ENCODE results near the gene MBP. TPM values are rescaled to one million over a fixed set of nuclear protein-coding genes. Genes with fewer than 3 reads are reported as not detected.
A peak's percentile ranks its signal among the peaks of the same experiment; 100 is the strongest.

The MBP gene
- total and polyA plus RNA-seq, 2 donors (not counting 3 experiments of a cell fraction or from before 2014, with no cell fraction given) = 1.7 to 2.3 TPM

GRCh38 chr18:77058290-77058835, 74.2 kb downstream of the MBP start:
- dilution Hi-C loops (cut with MboI; ENCODE audit: extremely low pct_ligation_motif_present, low sequenced_read_pairs) = no loop called here
- Histone ChIP-seq H3K79me2 (ENCODE audit: control insufficient read depth, insufficient read depth, low read length) (no peaks in the 10 kb centered on the region), H2AFZ (ENCODE audit: low read depth, low read length) (no peak overlapping the region), H4K20me1 (replicated peaks; ENCODE audit: control insufficient read depth, extremely low read depth, insufficient read depth, low read length) (no peaks in the 10 kb centered on the region), H3K9me1 (replicated peaks; ENCODE audit: control insufficient read depth, extremely low read depth, insufficient read depth, low read length) (no peaks in the 10 kb centered on the region), H3K4me3 (replicated peaks in 1 of 3; ENCODE audit: insufficient read depth in 1 of 3, low read depth in 1 of 3, low read length in 3 of 3) (no peak overlapping the region), H3K4me2 (ENCODE audit: insufficient read depth, low read length) (no peak overlapping the region), H3K9me3 (replicated peaks; ENCODE audit: control insufficient read depth, insufficient read depth, low read length) (no peaks in the 10 kb centered on the region), H3K4me1 (ENCODE audit: control insufficient read depth, extremely low read depth, insufficient read depth, low read length) (peaks cover 22% of the 10 kb centered on the region), H3K27ac (ENCODE audit: insufficient read depth, low read depth, low read length) (no peak overlapping the region), H3K36me3 (ENCODE audit: control insufficient read depth in 2 of 2, extremely low read depth in 1 of 2, insufficient read depth in 2 of 2, low read length in 2 of 2) (no peaks in the 10 kb centered on the region), H3K27me3 (ENCODE audit: control insufficient read depth in 2 of 2, insufficient read depth in 2 of 2, low read length in 2 of 2) (no peaks in the 10 kb centered on the region), H3K9ac (replicated peaks; ENCODE audit: extremely low read depth, insufficient read depth, low read length) (no peak overlapping the region)
- CTCF ChIA-PET = interaction anchor here (5.1 kb wide), 1 partner anchor 153 kb away, joined by 47 read pairs; no protein-coding TSS in a partner anchor
- POLR2A ChIA-PET = no interaction called here
- intact Hi-C loops (cut with micrococcal nuclease) = loop anchor here (2.0 to 5.0 kb wide), 2 partner anchors 76 to 136 kb away; no protein-coding TSS in a partner anchor
- BruUV-seq (replicated peaks) = no TSS peak
- DNase-seq (ENCODE audit: low read depth, low spot score) (no peak), FAIRE-seq (no peak)
- TF ChIP-seq FOS (IDR thresholded peaks at IDR 0.05; ENCODE audit: borderline replicate concordance, insufficient read depth, low read length) (no peak), CTCF (IDR thresholded peaks at IDR 0.05; ENCODE audit: extremely low read depth in 1 of 2, insufficient read depth in 1 of 2, low read depth in 1 of 2, low read length in 2 of 2) (no peak), POLR2AphosphoS5 (IDR thresholded peaks at IDR 0.05; ENCODE audit: insufficient read depth, low read depth, low read length) (no peak), GATA2 (IDR thresholded peaks at IDR 0.05; ENCODE audit: insufficient read depth, insufficient read length, low read depth, low read length) (no peak)

GRCh38 chr18:77057006-77057395, 75.6 kb downstream of the MBP start:
- H3K27ac ChIP-seq (ENCODE audit: insufficient read depth, low read depth, low read length) = no peak overlapping the region
- no peak for DNase-seq (ENCODE audit: low read depth, low spot score)
- H3K9ac ChIP-seq (replicated peaks; ENCODE audit: extremely low read depth, insufficient read depth, low read length) = no peak overlapping the region
- TF ChIP-seq POLR2AphosphoS5 (IDR thresholded peaks at IDR 0.05; ENCODE audit: insufficient read depth, low read depth, low read length) (no peak), POLR2A (IDR thresholded peaks at IDR 0.05; ENCODE audit: low read depth, low read length) (no peak), MYC (IDR thresholded peaks at IDR 0.05; ENCODE audit: low read depth, low read length) (no peak), MAX (IDR thresholded peaks at IDR 0.05; ENCODE audit: insufficient read depth, insufficient read length) (no peak), JUN (IDR thresholded peaks at IDR 0.05; ENCODE audit: borderline replicate concordance, insufficient read depth, insufficient read length, low read depth) (no peak), GATA2 (IDR thresholded peaks at IDR 0.05; ENCODE audit: insufficient read depth, insufficient read length, low read depth, low read length) (no peak), EZH2 (IDR thresholded peaks at IDR 0.05; ENCODE audit: borderline replicate concordance, low read depth, low read length, severe bottlenecking) (no peak), CTCF (IDR thresholded peaks at IDR 0.05; ENCODE audit: extremely low read depth in 1 of 2, insufficient read depth in 1 of 2, low read depth in 1 of 2, low read length in 2 of 2) (no peak), FOS (IDR thresholded peaks at IDR 0.05; ENCODE audit: borderline replicate concordance, insufficient read depth, low read length) (no peak)
- no peak overlapping the region for H3K4me2 ChIP-seq (ENCODE audit: insufficient read depth, low read length)
- H3K27me3 ChIP-seq (ENCODE audit: control insufficient read depth in 2 of 2, insufficient read depth in 2 of 2, low read length in 2 of 2) = no peaks in the 10 kb centered on the region
- no peaks in the 10 kb centered on the region for H4K20me1 ChIP-seq (replicated peaks; ENCODE audit: control insufficient read depth, extremely low read depth, insufficient read depth, low read length)
- peak overlapping the region; percentile 8 for H2AFZ ChIP-seq (ENCODE audit: low read depth, low read length)
- CTCF ChIA-PET = interaction anchor here (0.7 to 5.1 kb wide), 6 partner anchors 9 to 254 kb away, joined by 3 to 47 read pairs (median 17); no protein-coding TSS in a partner anchor
- no peak overlapping the region for H3K4me3 ChIP-seq (replicated peaks in 1 of 3; ENCODE audit: insufficient read depth in 1 of 3, low read depth in 1 of 3, low read length in 3 of 3)
- H3K79me2 ChIP-seq (ENCODE audit: control insufficient read depth, insufficient read depth, low read length) = no peaks in the 10 kb centered on the region
- dilution Hi-C loops (cut with MboI; ENCODE audit: extremely low pct_ligation_motif_present, low sequenced_read_pairs) = no loop called here
- no peaks in the 10 kb centered on the region for H3K36me3 ChIP-seq (ENCODE audit: control insufficient read depth in 2 of 2, extremely low read depth in 1 of 2, insufficient read depth in 2 of 2, low read length in 2 of 2)
- no TSS peak for BruUV-seq (replicated peaks)
- FAIRE-seq = no peak
- no peaks in the 10 kb centered on the region for H3K9me3 ChIP-seq (replicated peaks; ENCODE audit: control insufficient read depth, insufficient read depth, low read length)
- no peaks in the 10 kb centered on the region for H3K9me1 ChIP-seq (replicated peaks; ENCODE audit: control insufficient read depth, extremely low read depth, insufficient read depth, low read length)
- POLR2A ChIA-PET = no interaction called here
- H3K4me1 ChIP-seq (ENCODE audit: control insufficient read depth, extremely low read depth, insufficient read depth, low read length) = peaks cover 22% of the 10 kb centered on the region
- intact Hi-C loops (cut with micrococcal nuclease) = loop anchor here (5.0 kb wide), 1 partner anchor 75 kb away; no protein-coding TSS in a partner anchor

Measured in endothelial cell of umbilical vein (primary cell).